Measurements from ENCODE around the gene BICD2.

BICD2 gene

GRCh38 chr9:92781899-92782298 is 17.3 kb upstream of the BICD2 start:
- TF ChIP-seq CTCF (IDR thresholded peaks at IDR 0.05; ENCODE audit: low read length, missing control alignments), result no peak

GRCh38 chr9:92780206-92780605 is 15.6 kb upstream of the BICD2 start:
- H3K4me3 ChIP-seq (replicated peaks; ENCODE audit: low read depth, low read length), result no peak overlapping the region
- no peak for DNase-seq (ENCODE audit: low read depth)
- no peak for TF ChIP-seq CTCF (IDR thresholded peaks at IDR 0.05; ENCODE audit: low read length, missing control alignments)

More at GRCh38 chr9:92781899-92782298, 17.3 kb upstream of the BICD2 start:
- DNase-seq (ENCODE audit: low read depth), result no peak
- H3K4me3 ChIP-seq (replicated peaks; ENCODE audit: low read depth, low read length), result no peak overlapping the region

GRCh38 chr9:92775466-92775865 is 10.8 kb upstream of the BICD2 start:
- no peak for DNase-seq (ENCODE audit: low read depth)
- no peak for TF ChIP-seq CTCF (IDR thresholded peaks at IDR 0.05; ENCODE audit: low read length, missing control alignments)
- no peak overlapping the region for H3K4me3 ChIP-seq (replicated peaks; ENCODE audit: low read depth, low read length)

- no peak for TF ChIP-seq CTCF (IDR thresholded peaks at IDR 0.05; ENCODE audit: low read length, missing control alignments)
- DNase-seq (ENCODE audit: low read depth), result peak; percentile 53
Measured at GRCh38 chr9:92774274-92774673, 9.6 kb upstream of the BICD2 start.

GRCh38 chr9:92773810-92774209 is 9.2 kb upstream of the BICD2 start:
- no peak for TF ChIP-seq CTCF (IDR thresholded peaks at IDR 0.05; ENCODE audit: low read length, missing control alignments)
- DNase-seq (ENCODE audit: low read depth), result no peak
- no peak overlapping the region for H3K4me3 ChIP-seq (replicated peaks; ENCODE audit: low read depth, low read length)

More at GRCh38 chr9:92774274-92774673, 9.6 kb upstream of the BICD2 start:
- H3K4me3 ChIP-seq (replicated peaks; ENCODE audit: low read depth, low read length), result no peak overlapping the region

GRCh38 chr9:92771309-92771708 is 6.7 kb upstream of the BICD2 start:
- TF ChIP-seq CTCF (IDR thresholded peaks at IDR 0.05; ENCODE audit: low read length, missing control alignments), result no peak
- H3K4me3 ChIP-seq (replicated peaks; ENCODE audit: low read depth, low read length), result no peak overlapping the region

GRCh38 chr9:92770360-92770995 is 5.8 kb upstream of the BICD2 start:
- no peak for TF ChIP-seq CTCF (IDR thresholded peaks at IDR 0.05; ENCODE audit: low read length, missing control alignments)

More at GRCh38 chr9:92771309-92771708, 6.7 kb upstream of the BICD2 start:
- DNase-seq (ENCODE audit: low read depth), result no peak

More at GRCh38 chr9:92770360-92770995, 5.8 kb upstream of the BICD2 start:
- H3K4me3 ChIP-seq (replicated peaks; ENCODE audit: low read depth, low read length), result no peak overlapping the region
- DNase-seq (ENCODE audit: low read depth), result peak; percentile 41
